OCI-M1 (cell line): ENCODE data around the gene NDUFAF8.

Experiments
- DNase-seq: peaks from one replicate; lab custom pipeline; 2025; lab: John Stamatoyannopoulos, UW

Gene NDUFAF8

DNA sequence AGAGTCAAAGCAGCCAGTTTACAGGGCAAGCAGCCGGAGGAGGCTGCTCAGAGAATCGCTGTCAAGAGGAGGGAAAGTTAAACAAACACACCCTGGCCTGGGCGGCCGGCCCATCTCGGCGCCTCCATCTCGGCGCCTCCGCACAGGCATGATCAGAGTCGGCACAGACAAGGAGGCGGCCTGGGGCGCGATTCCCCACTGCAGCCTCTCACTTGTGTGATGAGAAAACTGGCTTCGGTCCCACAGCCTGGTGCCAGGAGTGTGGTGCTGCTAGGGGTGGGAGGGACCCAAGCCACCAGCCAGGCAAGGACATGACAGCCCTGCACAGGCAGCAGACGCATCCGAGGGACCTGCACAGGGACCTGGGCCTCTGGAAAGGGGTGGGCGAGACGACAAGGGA is 38.3 kb downstream of the NDUFAF8 start:
- no peak for DNase-seq

DNA sequence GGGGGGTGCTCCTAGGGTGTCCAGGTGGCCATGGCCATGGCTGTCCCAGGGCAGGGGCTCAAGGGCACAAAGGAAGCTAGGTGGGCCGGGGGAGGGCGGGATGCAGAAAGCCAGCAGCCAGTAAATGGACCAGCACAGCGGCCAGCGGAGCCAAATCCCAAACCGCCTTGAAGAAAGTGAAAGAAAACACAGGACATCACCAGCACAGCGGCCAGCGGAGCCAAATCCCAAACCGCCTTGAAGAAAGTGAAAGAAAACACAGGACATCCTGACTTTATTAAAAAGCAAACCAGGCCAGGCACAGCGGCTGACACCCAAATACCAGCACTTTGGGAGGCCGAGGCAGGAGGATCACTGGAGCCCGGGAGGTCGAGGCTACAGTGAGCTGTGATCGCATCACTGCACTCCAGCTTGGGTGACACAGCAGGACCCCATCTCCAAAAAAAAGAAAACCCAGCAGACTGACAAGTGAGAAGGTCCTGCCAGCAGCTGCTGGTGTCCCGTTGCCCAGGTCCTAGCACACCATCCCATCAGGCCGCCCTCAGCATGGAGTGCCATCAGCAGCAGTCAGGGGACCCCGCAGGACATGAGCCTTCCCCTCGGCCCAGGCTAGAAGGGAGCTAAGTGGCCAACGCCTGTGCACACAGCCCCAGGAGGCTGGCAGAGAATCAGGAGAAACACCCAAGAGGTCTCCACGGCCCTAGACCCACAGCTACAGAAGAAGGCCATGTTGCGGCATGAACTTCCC is 39.0 kb downstream of the NDUFAF8 start:
- no peak for DNase-seq

DNA sequence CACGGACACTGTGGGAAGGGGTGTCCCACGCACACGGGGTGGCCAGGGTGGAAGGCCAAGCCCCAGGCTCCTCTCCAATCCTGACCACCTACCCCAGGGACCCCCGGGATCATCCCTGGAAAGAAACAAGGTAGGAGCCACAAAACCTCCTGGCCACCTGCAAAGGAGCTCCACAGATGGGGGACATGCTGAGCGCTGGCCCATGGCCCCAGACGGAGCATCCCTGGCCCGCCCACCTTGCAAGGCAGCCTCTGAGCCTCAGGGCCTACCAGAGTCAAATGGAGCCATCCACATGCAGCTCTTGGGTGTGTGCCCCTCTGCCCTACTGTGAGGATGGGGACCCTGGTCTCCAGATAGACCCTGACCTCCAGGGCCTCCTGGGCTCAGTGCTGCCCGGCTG is 39.7 kb downstream of the NDUFAF8 start:
- no peak for DNase-seq

- DNase-seq: no peak
Observed at GRCh38 chr17:81279278-81280275, 40.5 kb downstream of the NDUFAF8 start.

DNA sequence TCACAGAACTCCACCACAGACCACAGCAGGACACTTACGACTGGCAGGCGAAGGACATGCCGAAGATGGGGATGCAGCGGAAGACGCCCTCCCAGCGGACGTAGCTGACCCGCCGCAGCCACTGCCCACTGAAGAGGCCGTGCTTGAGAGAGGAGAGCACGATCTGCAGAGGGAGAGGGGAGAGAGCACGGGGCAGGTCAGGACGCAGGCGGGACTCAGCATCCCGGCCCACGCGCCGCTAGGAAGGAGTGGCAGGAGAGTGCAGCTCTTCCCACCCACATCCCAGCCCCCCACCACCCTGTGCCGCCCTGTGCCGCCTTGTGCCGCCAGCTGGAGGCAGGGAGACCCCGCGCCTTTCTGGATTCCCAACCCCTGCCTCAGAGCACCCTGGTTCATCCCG is 41.5 kb downstream of the NDUFAF8 start:
- DNase-seq: no peak

- DNase-seq: no peak
Observed at GRCh38 chr17:81282141-81282540, 43.0 kb downstream of the NDUFAF8 start.

DNA sequence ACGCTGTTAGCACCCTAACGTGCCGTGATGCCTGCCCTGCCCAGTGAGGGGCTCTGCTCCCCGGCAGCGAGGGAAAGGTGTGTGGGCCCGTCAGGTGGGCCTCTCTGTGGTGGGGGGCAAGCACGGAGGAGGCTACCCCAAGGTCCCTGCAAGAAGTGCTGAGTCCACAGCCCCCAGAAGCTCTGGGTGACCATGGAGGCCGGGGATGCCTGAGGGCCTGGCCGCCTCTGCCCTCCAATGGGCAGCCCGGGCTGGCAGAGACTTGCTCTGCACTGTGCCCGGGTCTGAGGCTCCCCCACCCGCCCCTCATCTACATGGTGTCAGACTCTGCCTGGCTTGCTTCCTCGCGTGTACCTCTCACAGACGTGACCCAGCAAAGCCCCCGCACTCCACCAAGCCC is 43.8 kb downstream of the NDUFAF8 start:
- no peak for DNase-seq

DNA sequence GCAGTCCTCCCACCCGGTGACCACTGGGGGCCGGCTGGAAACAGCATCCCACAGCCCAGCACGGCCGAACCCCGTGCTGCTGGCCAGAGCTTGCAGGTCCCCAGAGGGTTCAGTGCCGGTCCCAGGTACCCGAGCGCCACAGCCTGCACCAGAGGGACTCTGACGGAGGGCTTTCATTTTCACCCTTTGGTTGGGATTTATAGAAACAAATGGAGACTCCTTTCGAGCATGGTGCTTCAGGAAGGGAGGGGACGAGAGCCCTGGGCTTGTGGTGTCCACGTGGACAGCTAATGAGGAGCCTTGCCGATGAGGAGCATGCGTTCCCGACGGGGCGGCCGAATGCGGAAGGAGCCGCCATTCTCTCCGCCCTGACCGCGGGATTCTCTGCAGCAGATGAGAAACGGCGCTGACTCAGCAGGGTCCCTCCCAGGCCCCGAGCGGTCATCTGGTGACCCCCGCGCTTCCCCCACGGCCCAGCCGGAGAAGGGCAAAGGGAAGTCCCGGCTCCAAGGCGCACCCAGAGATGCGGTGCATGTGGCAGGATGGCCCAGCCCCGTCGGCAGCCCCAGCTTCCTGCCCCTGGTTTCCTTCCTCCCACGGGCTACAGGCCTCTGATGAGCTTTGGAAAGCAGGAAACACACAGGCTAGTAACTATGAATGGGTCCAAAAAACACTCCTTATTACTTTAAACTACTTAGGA is 46.2 kb downstream of the NDUFAF8 start:
- no peak for DNase-seq

GRCh38 chr17:81285894-81286293 is 46.8 kb downstream of the NDUFAF8 start:
- no peak for DNase-seq

DNA sequence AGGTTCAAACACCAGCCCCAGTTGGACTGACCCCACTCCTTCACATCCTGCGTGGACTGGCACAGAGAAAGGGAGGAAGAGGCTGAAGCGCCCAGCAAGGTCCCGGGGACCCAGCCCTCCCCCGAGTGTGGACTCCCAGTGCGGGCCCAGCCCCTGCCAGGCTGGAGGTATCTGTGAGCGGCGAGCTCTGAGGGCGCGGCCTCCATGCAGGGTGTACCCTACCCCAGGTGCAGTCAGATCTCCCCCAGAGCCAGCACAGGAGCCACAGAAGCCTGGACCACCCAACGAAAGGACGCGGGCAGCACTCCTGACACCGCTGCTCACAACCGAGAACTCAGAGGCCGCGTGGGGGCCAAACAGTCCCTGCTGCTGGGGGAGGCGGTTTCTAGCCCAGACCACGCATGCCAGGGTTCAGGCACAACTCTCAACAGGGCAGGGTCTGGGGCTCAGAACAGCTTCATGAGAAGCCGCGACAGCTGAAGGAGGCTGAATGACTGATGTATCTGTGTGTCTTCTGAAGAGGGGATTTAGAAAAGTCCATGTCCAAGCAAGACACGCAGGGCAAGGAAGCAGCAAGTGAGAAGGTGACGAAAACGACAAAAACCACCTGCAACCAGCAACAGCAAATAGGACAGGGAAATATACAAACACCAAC is 47.5 kb downstream of the NDUFAF8 start:
- no peak for DNase-seq

DNA sequence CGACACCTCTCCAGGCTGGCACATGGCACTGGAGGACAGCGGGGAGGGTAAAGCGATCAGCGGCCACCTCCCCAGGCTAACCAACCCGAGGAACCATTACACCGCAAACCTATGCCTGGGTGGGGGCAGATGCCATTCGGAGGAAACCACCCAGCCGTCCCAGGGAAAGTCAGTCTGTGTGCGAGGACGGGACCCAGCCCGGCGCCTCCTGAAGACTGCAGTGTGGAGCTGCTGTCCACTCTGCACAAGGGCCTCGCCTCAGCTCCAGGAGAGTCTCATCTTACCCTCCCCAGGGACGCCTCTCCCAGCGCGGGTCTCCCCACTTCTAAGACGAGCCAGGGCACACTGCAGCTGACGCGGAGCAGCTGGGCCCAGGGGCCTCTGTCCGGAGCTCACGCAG is 48.0 kb downstream of the NDUFAF8 start:
- no peak for DNase-seq

DNA sequence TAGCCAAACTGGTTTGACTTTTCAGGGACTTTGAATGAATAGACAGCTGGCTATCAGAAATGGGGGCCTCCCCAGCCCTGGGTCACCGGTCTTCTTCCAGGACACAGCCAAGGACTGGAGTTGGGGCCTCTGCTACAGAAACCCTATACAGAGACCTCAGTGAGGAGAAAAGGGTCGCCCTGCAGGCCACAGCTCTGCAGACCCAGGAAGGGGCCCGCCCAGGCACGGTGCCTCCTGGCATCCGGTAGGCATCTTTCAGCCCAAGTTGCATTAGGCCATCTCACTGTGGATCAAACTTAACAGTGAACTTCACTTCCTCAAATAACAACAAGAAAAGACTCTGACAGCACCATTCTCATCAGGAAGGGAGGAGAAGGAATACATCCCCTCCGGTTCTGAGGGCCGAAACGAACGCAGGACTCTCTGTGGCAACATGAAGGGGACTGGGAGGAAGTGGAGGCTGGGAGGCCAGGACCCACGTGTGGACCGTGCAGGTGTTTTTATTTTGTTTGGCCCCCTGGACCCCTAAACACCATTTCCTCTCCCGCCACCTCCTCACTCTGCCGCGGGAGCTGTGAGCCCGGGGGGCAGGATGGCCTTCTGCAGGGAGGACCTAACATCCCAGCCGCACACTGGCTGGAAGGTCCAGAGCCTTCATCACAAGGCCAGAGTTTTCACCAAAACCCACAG is 48.8 kb downstream of the NDUFAF8 start:
- no peak for DNase-seq

DNA sequence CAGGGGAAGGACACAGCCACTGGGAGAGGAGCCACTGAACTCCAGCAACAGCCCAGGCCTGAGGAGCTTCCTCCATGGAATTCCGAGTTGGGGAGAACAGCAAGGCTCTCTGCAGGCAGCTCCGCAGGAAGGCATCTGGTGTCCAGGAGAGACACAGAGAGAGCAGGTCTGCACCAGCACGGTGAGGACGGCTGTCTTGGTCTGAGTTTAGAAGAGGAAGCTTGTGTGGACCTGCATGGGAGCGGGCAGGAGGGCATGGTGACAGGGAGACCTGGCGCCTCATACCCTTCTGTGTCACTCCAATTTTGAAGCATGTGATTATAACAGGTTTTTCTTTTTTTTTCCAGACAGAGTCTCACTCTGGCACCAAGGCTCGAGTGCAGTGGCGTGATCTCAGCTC is 49.6 kb downstream of the NDUFAF8 start:
- no peak for DNase-seq

- DNase-seq: no peak
Observed at GRCh38 chr17:81289627-81290026, 50.5 kb downstream of the NDUFAF8 start.

DNA sequence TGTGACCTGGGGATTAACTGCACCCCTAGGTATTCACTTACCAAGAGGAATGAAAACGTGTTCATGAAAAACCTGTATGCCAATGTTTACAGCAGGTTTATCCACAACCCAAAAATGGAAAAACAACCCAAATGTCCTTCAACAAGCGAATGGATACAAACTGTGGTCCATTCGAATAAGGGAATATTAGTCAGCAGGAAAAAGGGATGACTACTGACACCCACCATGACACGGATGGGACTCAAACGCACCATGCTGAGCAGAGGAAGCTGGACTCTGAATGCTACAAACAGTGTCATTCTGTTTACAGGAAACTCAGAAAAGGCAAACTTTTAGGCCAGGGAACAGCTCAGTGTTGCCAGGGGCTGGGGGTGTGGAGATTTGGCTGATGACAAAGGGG is 51.1 kb downstream of the NDUFAF8 start:
- no peak for DNase-seq
